ENCODE data around the gene ITPK1.
A peak's percentile ranks its signal among the peaks of the same experiment; 100 is the strongest.
"Not testable (repeated sequence)": the region's sequence is repeated elsewhere in the genome, so short reads cannot be mapped to it uniquely, and the experiment has no call there.

The ITPK1 gene

DNA sequence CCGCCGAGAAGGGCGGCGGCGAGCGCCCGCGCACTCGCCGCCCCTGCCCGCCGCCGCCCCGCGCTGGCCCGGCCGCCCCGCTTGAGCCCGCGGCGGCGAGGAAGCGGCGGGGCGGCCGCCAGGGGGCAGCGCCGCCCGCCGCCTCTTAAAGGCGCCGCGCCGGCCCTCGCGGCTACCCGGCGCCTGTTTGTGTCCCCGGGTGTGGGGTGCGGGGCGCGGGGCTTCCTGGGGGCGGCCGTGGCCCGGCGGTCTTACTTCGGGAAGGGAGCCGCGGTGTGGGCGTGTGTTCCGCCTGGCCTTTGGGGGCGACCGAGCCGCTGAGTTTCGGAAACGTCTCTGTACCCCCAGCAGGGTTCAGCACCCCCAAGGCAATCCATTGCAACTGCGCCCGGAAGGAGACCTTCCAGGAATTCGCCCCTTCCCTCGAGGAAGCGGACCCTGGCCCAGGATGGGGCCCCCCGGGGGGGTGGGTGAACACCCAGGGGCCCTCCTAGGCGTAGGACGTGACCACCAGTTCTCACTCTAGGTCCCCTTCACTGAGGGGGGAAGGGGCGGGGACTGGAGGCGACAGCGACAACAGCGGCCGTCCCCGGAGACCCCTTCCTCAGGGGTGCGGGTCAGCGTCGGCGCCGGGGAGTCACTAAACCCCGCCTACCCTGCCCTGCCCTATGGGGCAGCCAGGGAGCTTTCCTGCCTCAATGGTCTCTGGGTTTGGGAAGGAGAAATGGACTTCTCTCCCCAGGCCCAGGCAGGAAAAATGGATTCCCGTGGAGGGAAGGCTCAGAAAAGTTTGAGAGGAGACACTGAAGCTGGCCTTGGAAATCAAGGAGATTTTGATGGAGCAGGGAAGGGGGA is at the start of gene ITPK1:
Gene ITPK1, minus strand, starts transcription at position 105 of the 855 bp plus-strand sequence. CDS start 762 bp downstream, outside the sequence.
- DNase-seq (ENCODE audit: low read depth in 2 of 2): peak; percentile 48 to 66
- peak within 1 kb of the TSS; percentile 67 to 73 for H3K4me3 ChIP-seq (replicated peaks in 1 of 2; ENCODE audit: low read depth in 2 of 2, low read length in 2 of 2)
- TF ChIP-seq, protein P1, sequence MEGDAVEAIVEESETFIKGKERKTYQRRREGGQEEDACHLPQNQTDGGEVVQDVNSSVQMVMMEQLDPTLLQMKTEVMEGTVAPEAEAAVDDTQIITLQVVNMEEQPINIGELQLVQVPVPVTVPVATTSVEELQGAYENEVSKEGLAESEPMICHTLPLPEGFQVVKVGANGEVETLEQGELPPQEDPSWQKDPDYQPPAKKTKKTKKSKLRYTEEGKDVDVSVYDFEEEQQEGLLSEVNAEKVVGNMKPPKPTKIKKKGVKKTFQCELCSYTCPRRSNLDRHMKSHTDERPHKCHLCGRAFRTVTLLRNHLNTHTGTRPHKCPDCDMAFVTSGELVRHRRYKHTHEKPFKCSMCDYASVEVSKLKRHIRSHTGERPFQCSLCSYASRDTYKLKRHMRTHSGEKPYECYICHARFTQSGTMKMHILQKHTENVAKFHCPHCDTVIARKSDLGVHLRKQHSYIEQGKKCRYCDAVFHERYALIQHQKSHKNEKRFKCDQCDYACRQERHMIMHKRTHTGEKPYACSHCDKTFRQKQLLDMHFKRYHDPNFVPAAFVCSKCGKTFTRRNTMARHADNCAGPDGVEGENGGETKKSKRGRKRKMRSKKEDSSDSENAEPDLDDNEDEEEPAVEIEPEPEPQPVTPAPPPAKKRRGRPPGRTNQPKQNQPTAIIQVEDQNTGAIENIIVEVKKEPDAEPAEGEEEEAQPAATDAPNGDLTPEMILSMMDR (IDR thresholded peaks at IDR 0.05; ENCODE audit: low read depth, low read length): no peak

DNA sequence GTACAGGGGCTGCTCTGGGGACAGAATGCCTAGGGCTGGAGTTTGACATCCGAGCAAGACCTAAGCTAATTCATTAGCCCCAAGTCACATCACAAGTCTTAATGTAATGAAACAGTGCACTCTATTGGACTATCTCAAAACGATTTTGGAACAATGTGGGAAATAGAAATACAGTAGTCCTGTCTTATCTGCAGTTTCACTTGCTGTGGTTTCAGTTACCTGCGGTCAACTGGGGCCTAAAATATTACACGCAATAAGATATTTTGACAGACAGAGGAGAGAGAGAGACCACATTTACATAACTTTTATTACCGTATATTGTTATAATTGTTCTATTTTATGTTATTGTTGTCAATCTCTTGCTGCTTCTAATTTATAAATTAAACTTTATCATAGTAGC is 47.8 kb upstream of the ITPK1 start:
- no peak overlapping the region for H3K4me3 ChIP-seq (replicated peaks in 1 of 2; ENCODE audit: low read depth in 2 of 2, low read length in 2 of 2)
- DNase-seq (ENCODE audit: low read depth in 2 of 2): no peak
- TF ChIP-seq, protein P1 (IDR thresholded peaks at IDR 0.05; ENCODE audit: low read depth, low read length): no peak

DNA sequence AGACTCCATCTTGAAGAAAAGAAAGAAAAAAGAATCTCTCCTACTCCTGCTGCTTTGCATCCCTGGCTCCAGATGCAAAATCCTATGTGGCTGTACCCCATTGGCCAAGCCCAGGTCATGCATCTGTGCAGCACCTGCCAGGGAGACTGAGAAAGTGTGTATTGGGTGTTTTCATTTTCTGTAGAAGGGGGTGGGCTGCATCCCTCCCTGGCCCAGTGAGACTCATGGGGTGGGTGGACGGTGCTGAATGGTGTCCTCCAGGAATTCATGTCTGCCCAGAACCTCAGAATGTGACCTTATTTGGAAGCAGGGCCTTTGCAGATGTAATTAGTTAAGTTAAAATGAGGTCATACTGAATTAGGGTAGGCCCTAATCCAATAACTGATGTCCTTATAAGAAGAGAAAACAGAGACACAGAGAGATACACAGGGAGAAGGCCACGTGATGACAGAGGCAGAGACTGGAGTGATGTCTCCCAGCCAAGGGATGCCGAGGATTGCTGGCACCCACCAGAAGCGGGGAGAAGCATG is 45.8 kb upstream of the ITPK1 start:
- DNase-seq (ENCODE audit: low read depth in 2 of 2): no peak
- H3K4me3 ChIP-seq (replicated peaks in 1 of 2; ENCODE audit: low read depth in 2 of 2, low read length in 2 of 2): no peak overlapping the region
- TF ChIP-seq, protein P1 (IDR thresholded peaks at IDR 0.05; ENCODE audit: low read depth, low read length): no peak

DNA sequence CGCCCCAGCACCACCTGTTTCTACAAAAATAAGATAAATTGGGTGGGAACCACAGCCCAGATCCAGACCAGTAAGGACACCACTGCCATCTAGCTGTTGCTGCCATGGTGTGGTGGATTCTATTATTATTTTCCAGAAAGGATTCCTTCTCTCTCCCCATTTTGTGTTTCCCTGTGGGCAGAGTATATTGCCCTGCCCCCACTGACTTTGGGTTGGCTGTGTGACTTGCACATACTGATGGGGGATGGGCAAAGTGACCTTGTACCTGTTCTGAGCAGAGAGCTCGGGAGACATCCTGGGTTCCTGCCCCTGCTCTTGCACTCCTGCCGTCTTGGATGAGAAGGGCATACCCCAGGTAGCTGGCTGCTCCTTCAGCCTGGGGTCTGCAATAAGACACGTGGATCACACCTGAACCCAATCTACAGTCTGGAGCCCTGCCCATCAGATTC is 44.7 kb upstream of the ITPK1 start:
- DNase-seq (ENCODE audit: low read depth in 2 of 2): peak; percentile 25 to 30

DNA sequence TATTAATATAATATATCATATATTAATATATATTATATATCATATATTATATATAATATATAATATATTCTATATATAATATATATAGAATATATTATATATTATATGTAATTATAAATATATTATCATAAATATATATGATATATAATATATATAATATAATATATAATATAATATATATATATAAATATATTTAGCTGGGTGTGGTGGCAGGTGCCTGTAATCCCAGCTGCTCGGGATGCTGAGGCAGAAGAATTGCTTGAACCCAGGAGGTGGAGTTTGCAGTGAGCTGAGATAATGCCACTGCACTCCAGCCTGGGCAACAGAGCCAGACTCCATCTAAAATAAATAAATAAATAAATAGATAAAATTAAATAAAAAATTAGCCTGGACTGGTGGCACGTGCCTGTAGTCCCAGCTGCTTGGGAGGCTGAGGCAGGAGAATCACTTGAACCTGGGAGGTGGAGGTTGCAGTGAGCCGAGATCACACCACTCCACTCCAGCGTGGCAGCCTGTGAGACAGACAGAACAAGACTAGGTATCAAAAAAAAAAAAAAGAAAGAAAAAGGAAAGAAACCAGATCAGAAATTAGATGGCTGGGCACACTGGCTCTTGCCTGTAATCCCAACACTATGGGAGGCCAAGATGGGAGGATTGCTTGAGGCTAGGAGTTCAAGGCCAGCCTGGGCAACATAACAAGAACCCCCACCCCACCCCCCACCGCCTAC is 44.1 kb upstream of the ITPK1 start:
- not testable (repeated sequence) for H3K4me3 ChIP-seq (replicated peaks in 1 of 2; ENCODE audit: low read depth in 2 of 2, low read length in 2 of 2); DNase-seq (ENCODE audit: low read depth in 2 of 2)

More for the DNA sequence above, 44.7 kb upstream of the ITPK1 start:
- TF ChIP-seq, protein P1 (IDR thresholded peaks at IDR 0.05; ENCODE audit: low read depth, low read length): peak; percentile 56
- no peak overlapping the region for H3K4me3 ChIP-seq (replicated peaks in 1 of 2; ENCODE audit: low read depth in 2 of 2, low read length in 2 of 2)

DNA sequence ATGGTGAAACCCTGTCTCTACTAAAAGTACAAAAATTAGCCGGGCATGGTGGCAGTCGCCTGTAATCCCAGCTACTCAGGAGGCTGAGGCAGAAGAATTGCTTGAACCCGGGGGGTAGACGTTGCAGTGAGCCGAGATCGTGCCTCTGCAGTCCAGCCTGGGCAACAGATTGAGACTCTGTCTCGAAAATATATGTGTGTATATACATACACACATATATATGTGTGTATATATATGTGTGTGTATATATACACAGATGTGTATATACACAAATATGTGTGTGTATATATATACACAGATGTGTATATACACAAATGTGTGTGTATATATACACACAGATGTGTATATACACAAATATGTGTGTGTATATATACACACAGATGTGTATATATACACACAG is 42.6 kb upstream of the ITPK1 start:
- DNase-seq (ENCODE audit: low read depth in 2 of 2): not testable (repeated sequence)

DNA sequence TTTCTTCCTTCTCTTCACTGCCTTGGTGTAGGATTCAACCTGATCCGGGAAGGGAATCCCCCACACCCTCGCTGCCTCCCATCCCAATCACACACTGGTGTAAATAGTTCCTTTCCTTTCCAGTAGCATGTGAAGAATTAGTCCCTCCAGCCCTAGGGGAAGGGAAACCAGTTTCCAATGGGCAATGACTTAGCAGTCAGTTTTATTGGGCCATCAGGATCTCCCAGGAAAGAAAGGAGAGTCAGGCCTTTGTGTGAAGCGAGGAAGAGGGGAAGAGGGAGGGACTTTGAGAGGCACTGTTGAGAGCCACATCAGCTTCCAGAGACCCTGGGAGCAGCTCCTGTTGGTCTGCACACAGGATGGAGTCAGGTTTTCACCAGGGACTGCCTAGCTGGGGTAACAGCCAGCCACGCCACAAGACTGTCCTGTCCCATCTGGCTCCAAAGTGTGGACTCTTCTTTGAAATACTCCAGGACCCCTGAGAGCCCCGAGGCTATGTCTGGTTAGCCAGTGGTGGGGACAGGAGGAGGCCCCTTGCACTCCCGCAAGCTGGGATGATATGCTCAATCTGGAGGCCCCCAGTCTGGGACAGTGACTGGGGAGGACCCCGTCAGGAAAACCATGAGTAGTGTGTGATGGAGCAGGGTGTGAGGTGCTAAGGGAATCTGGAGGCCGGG is 41.1 kb upstream of the ITPK1 start:
- DNase-seq (ENCODE audit: low read depth in 2 of 2): no peak
- no peak overlapping the region for H3K4me3 ChIP-seq (replicated peaks in 1 of 2; ENCODE audit: low read depth in 2 of 2, low read length in 2 of 2)
- TF ChIP-seq, protein P1 (IDR thresholded peaks at IDR 0.05; ENCODE audit: low read depth, low read length): no peak

More for the DNA sequence above, 42.6 kb upstream of the ITPK1 start:
- H3K4me3 ChIP-seq (replicated peaks in 1 of 2; ENCODE audit: low read depth in 2 of 2, low read length in 2 of 2): not testable (repeated sequence)

Measured in cardiac fibroblast (primary cell).